ENCODE measurements around the gene SPPL2A.

The SPPL2A gene

DNA sequence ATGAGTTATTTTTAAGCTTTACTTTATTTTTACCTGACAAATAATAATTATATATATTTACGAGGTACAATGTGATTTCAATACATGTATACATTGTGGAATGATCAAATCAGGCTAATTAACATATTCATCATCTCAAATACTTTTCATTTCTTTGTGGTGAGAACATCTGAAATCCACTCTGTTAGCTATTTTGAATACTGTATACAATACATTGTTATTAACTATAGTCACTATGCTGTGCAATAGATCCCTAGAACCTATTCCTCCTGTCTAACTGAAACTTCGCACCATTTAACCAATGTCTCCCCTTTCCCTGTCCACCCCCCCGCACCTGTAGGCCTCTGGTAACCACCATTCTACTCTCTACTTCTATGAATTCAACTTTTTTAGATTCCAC, 7.9 kb upstream of the SPPL2A start (continued):
- TF ChIP-seq ZNF76 (tag by site-specific recombination; IDR thresholded peaks at IDR 0.05; ENCODE audit: borderline replicate concordance, low read depth) (no peak), OVOL3 (tag by site-specific recombination; IDR thresholded peaks at IDR 0.05) (no peak), ZNF791 (tag by site-specific recombination; IDR thresholded peaks at IDR 0.05) (no peak), ZNF701 (tag by site-specific recombination; IDR thresholded peaks at IDR 0.05) (no peak)
- TF ChIP-seq, protein P1, sequence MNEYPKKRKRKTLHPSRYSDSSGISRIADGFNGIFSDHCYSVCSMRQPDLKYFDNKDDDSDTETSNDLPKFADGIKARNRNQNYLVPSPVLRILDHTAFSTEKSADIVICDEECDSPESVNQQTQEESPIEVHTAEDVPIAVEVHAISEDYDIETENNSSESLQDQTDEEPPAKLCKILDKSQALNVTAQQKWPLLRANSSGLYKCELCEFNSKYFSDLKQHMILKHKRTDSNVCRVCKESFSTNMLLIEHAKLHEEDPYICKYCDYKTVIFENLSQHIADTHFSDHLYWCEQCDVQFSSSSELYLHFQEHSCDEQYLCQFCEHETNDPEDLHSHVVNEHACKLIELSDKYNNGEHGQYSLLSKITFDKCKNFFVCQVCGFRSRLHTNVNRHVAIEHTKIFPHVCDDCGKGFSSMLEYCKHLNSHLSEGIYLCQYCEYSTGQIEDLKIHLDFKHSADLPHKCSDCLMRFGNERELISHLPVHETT (tag by site-specific recombination; IDR thresholded peaks at IDR 0.05): no peak
- TF ChIP-seq, protein P2, sequence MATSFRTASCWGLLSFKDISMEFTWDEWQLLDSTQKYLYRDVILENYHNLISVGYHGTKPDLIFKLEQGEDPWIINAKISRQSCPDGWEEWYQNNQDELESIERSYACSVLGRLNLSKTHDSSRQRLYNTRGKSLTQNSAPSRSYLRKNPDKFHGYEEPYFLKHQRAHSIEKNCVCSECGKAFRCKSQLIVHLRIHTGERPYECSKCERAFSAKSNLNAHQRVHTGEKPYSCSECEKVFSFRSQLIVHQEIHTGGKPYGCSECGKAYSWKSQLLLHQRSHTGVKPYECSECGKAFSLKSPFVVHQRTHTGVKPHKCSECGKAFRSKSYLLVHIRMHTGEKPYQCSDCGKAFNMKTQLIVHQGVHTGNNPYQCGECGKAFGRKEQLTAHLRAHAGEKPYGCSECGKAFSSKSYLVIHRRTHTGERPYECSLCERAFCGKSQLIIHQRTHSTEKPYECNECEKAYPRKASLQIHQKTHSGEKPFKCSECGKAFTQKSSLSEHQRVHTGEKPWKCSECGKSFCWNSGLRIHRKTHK (tag by site-specific recombination; IDR thresholded peaks at IDR 0.05): no peak

DNA sequence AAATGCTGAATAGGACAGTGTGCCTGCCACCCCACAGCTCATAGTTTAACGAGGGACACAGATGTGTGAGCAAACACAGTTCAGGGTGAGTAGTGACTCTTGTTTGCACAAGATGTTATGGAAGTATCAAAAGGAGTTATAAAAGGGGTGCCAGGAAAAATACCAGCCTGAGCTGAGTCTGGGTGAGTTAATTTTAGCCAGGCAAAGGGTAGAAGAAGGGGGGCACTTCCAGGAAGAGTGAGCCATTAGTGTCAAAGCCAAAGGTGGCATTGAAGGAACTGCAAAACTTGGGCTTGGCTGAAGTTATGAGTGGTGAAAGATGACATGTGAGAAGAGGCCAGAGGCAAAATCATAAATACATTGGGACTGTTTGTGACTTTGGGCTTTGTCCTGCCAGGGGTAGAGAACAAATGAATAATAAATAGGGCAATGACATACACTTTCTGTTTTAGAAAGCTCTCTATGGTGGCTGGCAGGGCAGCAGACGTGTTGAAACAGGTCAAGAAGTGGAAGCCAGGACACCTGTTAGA, 1.9 kb upstream of the SPPL2A start:
- POLR2A ChIA-PET: no interaction called here
- TF ChIP-seq ZFHX2 (tag by site-specific recombination; conservative IDR thresholded peaks at IDR 0.05): no peak
- TF ChIP-seq, protein P3, sequence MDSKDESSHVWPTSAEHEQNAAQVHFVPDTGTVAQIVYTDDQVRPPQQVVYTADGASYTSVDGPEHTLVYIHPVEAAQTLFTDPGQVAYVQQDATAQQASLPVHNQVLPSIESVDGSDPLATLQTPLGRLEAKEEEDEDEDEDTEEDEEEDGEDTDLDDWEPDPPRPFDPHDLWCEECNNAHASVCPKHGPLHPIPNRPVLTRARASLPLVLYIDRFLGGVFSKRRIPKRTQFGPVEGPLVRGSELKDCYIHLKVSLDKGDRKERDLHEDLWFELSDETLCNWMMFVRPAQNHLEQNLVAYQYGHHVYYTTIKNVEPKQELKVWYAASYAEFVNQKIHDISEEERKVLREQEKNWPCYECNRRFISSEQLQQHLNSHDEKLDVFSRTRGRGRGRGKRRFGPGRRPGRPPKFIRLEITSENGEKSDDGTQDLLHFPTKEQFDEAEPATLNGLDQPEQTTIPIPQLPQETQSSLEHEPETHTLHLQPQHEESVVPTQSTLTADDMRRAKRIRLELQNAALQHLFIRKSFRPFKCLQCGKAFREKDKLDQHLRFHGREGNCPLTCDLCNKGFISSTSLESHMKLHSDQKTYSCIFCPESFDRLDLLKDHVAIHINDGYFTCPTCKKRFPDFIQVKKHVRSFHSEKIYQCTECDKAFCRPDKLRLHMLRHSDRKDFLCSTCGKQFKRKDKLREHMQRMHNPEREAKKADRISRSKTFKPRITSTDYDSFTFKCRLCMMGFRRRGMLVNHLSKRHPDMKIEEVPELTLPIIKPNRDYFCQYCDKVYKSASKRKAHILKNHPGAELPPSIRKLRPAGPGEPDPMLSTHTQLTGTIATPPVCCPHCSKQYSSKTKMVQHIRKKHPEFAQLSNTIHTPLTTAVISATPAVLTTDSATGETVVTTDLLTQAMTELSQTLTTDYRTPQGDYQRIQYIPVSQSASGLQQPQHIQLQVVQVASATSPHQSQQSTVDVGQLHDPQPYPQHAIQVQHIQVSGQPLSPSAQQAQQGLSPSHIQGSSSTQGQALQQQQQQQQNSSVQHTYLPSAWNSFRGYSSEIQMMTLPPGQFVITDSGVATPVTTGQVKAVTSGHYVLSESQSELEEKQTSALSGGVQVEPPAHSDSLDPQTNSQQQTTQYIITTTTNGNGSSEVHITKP (tag by site-specific recombination; IDR thresholded peaks at IDR 0.05): peak; percentile 35; the same call in 1 of the 2 replicates
- H3K4me1 ChIP-seq (ENCODE audit: control insufficient read depth, insufficient read depth, low read length): no peaks in the 10 kb centered on the region
- no peak overlapping the region for H3K27ac ChIP-seq (ENCODE audit: extremely low read depth, low read depth, low read length)
- no peaks in the 10 kb centered on the region for H3K9me3 ChIP-seq (ENCODE audit: control insufficient read depth, insufficient read depth, low read depth, low read length)
- H3K4me3 ChIP-seq (ENCODE audit: low read depth, low read length): no peak overlapping the region
- CTCF ChIA-PET: no interaction called here
- no peaks in the 10 kb centered on the region for H3K36me3 ChIP-seq (ENCODE audit: control insufficient read depth in 2 of 2, insufficient read depth in 1 of 2, low read length in 2 of 2)

DNA sequence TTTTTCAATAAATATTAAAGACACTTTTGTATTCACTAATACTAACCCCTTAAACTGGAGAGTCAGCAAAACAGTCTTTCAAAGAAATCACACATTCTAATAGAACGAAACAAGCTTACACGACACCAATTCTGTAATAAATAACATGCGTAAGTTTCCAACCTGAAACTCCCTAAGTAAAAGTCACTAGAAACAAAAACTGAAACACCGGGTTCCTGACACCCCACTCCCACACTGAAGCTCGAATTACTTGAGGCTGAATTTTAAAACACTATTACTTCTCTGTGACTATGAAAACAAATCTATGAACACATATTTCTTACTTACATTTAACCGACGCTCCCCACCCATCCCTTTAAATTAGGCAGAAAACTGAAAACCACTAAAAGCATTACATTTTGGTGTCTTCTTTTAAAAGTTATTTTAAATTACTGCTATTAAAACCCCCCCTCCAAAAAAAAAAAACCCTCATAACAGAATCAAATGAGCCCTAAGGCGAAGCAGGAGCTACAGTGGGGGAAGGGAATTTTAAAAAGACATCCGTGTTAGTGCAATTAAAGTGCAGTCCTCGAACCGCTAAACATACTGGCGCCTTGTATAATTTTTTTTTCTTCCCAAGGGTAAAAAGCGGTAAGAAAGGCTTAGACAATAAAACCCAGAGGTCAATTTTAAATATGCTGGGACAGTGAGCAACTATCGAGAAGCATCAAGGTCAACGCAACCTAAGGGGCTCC, 878 bp downstream of the SPPL2A start:
- Histone ChIP-seq H3K4me3 (ENCODE audit: low read depth, low read length) (peak overlapping the region; percentile 73), H3K36me3 (ENCODE audit: control insufficient read depth in 2 of 2, insufficient read depth in 1 of 2, low read length in 2 of 2) (no peaks in the 10 kb centered on the region), H3K27ac (ENCODE audit: extremely low read depth, low read depth, low read length) (peak overlapping the region; percentile 75), H3K4me1 (ENCODE audit: control insufficient read depth, insufficient read depth, low read length) (no peaks in the 10 kb centered on the region), H3K9me3 (ENCODE audit: control insufficient read depth, insufficient read depth, low read depth, low read length) (no peaks in the 10 kb centered on the region)
- TF ChIP-seq ZNF561 (tag by site-specific recombination; IDR thresholded peaks at IDR 0.05; ENCODE audit: borderline replicate concordance) (0 out of 2 replicates have a peak, but pooled peaks have one; percentile 19), ZNF677 (tag by site-specific recombination; IDR thresholded peaks at IDR 0.05) (no peak), TCF7L2 (IDR thresholded peaks at IDR 0.05; ENCODE audit: borderline replicate concordance, low read depth, low read length) (peak; percentile 35; the same call in 1 of the 2 replicates), ZNF335 (tag by site-specific recombination; conservative IDR thresholded peaks at IDR 0.05) (peak; percentile 44), FEZF1 (tag by site-specific recombination; IDR thresholded peaks at IDR 0.05) (peak; percentile 48; the same call in 1 of the 2 replicates)
- TF ChIP-seq, protein P4, sequence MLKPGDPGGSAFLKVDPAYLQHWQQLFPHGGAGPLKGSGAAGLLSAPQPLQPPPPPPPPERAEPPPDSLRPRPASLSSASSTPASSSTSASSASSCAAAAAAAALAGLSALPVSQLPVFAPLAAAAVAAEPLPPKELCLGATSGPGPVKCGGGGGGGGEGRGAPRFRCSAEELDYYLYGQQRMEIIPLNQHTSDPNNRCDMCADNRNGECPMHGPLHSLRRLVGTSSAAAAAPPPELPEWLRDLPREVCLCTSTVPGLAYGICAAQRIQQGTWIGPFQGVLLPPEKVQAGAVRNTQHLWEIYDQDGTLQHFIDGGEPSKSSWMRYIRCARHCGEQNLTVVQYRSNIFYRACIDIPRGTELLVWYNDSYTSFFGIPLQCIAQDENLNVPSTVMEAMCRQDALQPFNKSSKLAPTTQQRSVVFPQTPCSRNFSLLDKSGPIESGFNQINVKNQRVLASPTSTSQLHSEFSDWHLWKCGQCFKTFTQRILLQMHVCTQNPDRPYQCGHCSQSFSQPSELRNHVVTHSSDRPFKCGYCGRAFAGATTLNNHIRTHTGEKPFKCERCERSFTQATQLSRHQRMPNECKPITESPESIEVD (tag by site-specific recombination; IDR thresholded peaks at IDR 0.05): 0 out of 2 replicates have a peak, but pooled peaks have one; percentile 17
- TF ChIP-seq, protein P3 (tag by site-specific recombination; IDR thresholded peaks at IDR 0.05): no peak
- ChIA-PET CTCF (interaction anchor here (0.7 kb wide), 1 partner anchor 14 kb away, joined by 3 read pairs; no protein-coding TSS in a partner anchor), POLR2A (interaction anchor here (0.7 to 1.1 kb wide), 4 partner anchors 11 to 51 kb away, joined by 3 to 4 read pairs (median 3); no protein-coding TSS in a partner anchor)

Measured in HEK293 (cell line).